ENCODE data around the gene NDUFB1. TPM values are rescaled to one million over a fixed set of nuclear protein-coding genes. Genes with fewer than 3 reads are reported as not detected.

Gene NDUFB1
- total and polyA plus RNA-seq, 2 of the 13 experiments (the other 11 are each of a cell fraction or from before 2014, with no cell fraction given), result 181 to 281 TPM

GRCh38 chr14:92121670-92122350, at the start of gene NDUFB1, which contains the start of gene CPSF2 (continued):
- TF ChIP-seq, protein P1, sequence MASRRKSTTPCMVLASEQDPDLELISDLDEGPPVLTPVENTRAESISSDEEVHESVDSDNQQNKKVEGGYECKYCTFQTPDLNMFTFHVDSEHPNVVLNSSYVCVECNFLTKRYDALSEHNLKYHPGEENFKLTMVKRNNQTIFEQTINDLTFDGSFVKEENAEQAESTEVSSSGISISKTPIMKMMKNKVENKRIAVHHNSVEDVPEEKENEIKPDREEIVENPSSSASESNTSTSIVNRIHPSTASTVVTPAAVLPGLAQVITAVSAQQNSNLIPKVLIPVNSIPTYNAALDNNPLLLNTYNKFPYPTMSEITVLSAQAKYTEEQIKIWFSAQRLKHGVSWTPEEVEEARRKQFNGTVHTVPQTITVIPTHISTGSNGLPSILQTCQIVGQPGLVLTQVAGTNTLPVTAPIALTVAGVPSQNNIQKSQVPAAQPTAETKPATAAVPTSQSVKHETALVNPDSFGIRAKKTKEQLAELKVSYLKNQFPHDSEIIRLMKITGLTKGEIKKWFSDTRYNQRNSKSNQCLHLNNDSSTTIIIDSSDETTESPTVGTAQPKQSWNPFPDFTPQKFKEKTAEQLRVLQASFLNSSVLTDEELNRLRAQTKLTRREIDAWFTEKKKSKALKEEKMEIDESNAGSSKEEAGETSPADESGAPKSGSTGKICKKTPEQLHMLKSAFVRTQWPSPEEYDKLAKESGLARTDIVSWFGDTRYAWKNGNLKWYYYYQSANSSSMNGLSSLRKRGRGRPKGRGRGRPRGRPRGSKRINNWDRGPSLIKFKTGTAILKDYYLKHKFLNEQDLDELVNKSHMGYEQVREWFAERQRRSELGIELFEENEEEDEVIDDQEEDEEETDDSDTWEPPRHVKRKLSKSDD (CRISPR knock-in tag; IDR thresholded peaks at IDR 0.05; ENCODE audit: low read depth), result no peak
- TF ChIP-seq ZNF333 (CRISPR knock-in tag; IDR thresholded peaks at IDR 0.05; ENCODE audit: borderline replicate concordance) (no peak), MATR3 (CRISPR knock-in tag; IDR thresholded peaks at IDR 0.05) (no peak), TP53 (CRISPR knock-in tag; conservative IDR thresholded peaks at IDR 0.05) (peak; percentile 67; the same call in 1 of the 2 replicates), ZNF7 (CRISPR knock-in tag; IDR thresholded peaks at IDR 0.05) (no peak), ZNF703 (CRISPR knock-in tag; IDR thresholded peaks at IDR 0.05; ENCODE audit: borderline replicate concordance) (peak; percentile 91), PITX1 (CRISPR knock-in tag; IDR thresholded peaks at IDR 0.05) (peak; percentile 46; the same call in 1 of the 2 replicates), ZNF672 (CRISPR knock-in tag; IDR thresholded peaks at IDR 0.05) (no peak), ADNP (CRISPR knock-in tag; IDR thresholded peaks at IDR 0.05) (no peak), IKZF1 (IDR thresholded peaks at IDR 0.05) (no peak), JUNB (CRISPR knock-in tag; IDR thresholded peaks at IDR 0.05; ENCODE audit: borderline replicate concordance) (0 out of 2 replicates have a peak, but pooled peaks have one; percentile 37), NR2C2 (CRISPR knock-in tag; IDR thresholded peaks at IDR 0.05; ENCODE audit: borderline replicate concordance) (peak; percentile 92), ATF1 (CRISPR knock-in tag; IDR thresholded peaks at IDR 0.05) (no peak), SNRNP70 (IDR thresholded peaks at IDR 0.05; ENCODE audit: low read depth, low read length) (no peak), PAF1 (CRISPR knock-in tag; IDR thresholded peaks at IDR 0.05) (no peak), ZNF276 (CRISPR knock-in tag; IDR thresholded peaks at IDR 0.05; ENCODE audit: low read depth) (no peak), HMG20B (CRISPR knock-in tag; conservative IDR thresholded peaks at IDR 0.05) (no peak)
- TF ChIP-seq, protein P2, sequence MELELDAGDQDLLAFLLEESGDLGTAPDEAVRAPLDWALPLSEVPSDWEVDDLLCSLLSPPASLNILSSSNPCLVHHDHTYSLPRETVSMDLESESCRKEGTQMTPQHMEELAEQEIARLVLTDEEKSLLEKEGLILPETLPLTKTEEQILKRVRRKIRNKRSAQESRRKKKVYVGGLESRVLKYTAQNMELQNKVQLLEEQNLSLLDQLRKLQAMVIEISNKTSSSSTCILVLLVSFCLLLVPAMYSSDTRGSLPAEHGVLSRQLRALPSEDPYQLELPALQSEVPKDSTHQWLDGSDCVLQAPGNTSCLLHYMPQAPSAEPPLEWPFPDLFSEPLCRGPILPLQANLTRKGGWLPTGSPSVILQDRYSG (CRISPR knock-in tag; IDR thresholded peaks at IDR 0.05), result no peak
- TF ChIP-seq, protein P3, sequence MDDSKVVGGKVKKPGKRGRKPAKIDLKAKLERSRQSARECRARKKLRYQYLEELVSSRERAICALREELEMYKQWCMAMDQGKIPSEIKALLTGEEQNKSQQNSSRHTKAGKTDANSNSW (CRISPR knock-in tag; IDR thresholded peaks at IDR 0.05; ENCODE audit: borderline replicate concordance), result no peak
- TF ChIP-seq, protein P4, sequence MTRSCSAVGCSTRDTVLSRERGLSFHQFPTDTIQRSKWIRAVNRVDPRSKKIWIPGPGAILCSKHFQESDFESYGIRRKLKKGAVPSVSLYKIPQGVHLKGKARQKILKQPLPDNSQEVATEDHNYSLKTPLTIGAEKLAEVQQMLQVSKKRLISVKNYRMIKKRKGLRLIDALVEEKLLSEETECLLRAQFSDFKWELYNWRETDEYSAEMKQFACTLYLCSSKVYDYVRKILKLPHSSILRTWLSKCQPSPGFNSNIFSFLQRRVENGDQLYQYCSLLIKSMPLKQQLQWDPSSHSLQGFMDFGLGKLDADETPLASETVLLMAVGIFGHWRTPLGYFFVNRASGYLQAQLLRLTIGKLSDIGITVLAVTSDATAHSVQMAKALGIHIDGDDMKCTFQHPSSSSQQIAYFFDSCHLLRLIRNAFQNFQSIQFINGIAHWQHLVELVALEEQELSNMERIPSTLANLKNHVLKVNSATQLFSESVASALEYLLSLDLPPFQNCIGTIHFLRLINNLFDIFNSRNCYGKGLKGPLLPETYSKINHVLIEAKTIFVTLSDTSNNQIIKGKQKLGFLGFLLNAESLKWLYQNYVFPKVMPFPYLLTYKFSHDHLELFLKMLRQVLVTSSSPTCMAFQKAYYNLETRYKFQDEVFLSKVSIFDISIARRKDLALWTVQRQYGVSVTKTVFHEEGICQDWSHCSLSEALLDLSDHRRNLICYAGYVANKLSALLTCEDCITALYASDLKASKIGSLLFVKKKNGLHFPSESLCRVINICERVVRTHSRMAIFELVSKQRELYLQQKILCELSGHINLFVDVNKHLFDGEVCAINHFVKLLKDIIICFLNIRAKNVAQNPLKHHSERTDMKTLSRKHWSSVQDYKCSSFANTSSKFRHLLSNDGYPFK (CRISPR knock-in tag; IDR thresholded peaks at IDR 0.05; ENCODE audit: borderline replicate concordance), result peak; percentile 72

Measured in HepG2 (cell line).